Gastrocnemius medialis (tissue), 4 donors: ENCODE results near the gene REXO4.

Experiments
- POLR2A ChIP-seq, 2 donors: fragments of 450-650 bp; IDR thresholded peaks; one replicate each; pipeline ENCODE4 v1.6.1; 2017; ENCODE audit warnings: antibody characterized with exemption in 2 of 2, mild to moderate bottlenecking in 2 of 2, moderate library complexity in 2 of 2
- TF ChIP-seq, protein P1 (sequence below), 5 experiments: fragments of 450-650 bp in 3 of 5; fragments of 200-600 bp in 2 of 5; sonication (generic) in 2 of 5; IDR thresholded peaks in 4 of 5; conservative IDR thresholded peaks in 1 of 5; 1 replicate in 4 of 5; 2 replicates in 1 of 5; pipeline ENCODE4 v1.5.1; 2016 to 2019; ENCODE audit warnings: antibody characterized with exemption in 5 of 5, mild to moderate bottlenecking in 3 of 5, moderate library complexity in 3 of 5

DNA sequence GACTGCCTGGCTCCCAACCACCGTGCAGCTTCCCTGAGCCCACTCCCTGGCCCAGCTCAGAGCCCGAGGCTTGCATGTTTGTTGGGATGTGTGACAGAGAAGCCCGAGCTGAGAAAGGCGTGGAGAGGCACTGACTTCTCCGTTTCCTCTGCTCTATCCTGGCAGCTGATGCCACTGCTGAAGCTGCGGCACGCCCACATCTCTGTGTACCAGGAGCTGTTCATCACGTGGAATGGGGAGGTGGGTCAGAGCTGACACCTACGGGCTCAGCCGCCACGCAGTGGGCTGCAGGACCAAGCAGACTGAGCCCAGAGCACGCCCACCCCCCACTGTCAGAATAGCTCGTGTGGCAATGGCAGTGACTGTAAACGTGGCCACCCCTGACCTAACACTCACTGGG, 32.4 kb downstream of the REXO4 start:
- TF ChIP-seq, protein P1, sequence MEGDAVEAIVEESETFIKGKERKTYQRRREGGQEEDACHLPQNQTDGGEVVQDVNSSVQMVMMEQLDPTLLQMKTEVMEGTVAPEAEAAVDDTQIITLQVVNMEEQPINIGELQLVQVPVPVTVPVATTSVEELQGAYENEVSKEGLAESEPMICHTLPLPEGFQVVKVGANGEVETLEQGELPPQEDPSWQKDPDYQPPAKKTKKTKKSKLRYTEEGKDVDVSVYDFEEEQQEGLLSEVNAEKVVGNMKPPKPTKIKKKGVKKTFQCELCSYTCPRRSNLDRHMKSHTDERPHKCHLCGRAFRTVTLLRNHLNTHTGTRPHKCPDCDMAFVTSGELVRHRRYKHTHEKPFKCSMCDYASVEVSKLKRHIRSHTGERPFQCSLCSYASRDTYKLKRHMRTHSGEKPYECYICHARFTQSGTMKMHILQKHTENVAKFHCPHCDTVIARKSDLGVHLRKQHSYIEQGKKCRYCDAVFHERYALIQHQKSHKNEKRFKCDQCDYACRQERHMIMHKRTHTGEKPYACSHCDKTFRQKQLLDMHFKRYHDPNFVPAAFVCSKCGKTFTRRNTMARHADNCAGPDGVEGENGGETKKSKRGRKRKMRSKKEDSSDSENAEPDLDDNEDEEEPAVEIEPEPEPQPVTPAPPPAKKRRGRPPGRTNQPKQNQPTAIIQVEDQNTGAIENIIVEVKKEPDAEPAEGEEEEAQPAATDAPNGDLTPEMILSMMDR (IDR thresholded peaks at IDR 0.05 in 4 of 5, conservative IDR thresholded peaks at IDR 0.05 in 1 of 5): no peak
- TF ChIP-seq POLR2A (IDR thresholded peaks at IDR 0.05): no peak
